CD4-positive, alpha-beta T cell (primary cell): ENCODE data around the gene GRIN3B. TPM values are rescaled to one million over a fixed set of nuclear protein-coding genes. Genes with fewer than 3 reads are reported as not detected.

Experiments
- ATAC-seq: fragments of 200-7000 bp; cut with Tn5 transposase; one replicate; pipeline ENCODE4 v1.10.0; 2022; ENCODE audit warnings: mild to moderate bottlenecking; ENCODE audit not compliant: poor library complexity
- CTCF ChIA-PET: fragments of 350-600 bp; sonication (Branson Sonifier 250); formaldehyde crosslinking; loops from one replicate; lab custom pipeline; 2021; ENCODE audit warnings: antibody characterized with exemption, inconsistent platforms; lab: Charles Lee
- POLR2A ChIA-PET: fragments of 350-600 bp; sonication (Branson Sonifier 250); formaldehyde crosslinking; loops from one replicate; lab custom pipeline; 2021; ENCODE audit warnings: antibody characterized with exemption, inconsistent platforms; lab: Charles Lee
- DNase-seq, 14 experiments: peaks; one replicate each; pipeline ENCODE4 v3.0.0-alpha.2; 2013 to 2020; ENCODE audit warnings: mixed read lengths in 2 of 14
- H3K27ac ChIP-seq, 2 donors: one replicate each; pipeline versions ENCODE4 v1.5.1 to v1.7.0; 2013; ENCODE audit warnings: low read length in 2 of 2, low read depth in 1 of 2, mild to moderate bottlenecking in 1 of 2
- H3K27me3 ChIP-seq, 2 experiments: 1 replicate in 1 of 2; 2 replicates in 1 of 2; pipeline versions ENCODE4 v1.6.1 to v1.7.0; 2013; ENCODE audit warnings: low read length in 2 of 2, control low read depth in 1 of 2, mild to moderate bottlenecking in 1 of 2, moderate library complexity in 1 of 2; ENCODE audit not compliant: insufficient read depth in 2 of 2, control insufficient read depth in 1 of 2
- H3K36me3 ChIP-seq: one replicate; pipeline ENCODE4 v1.6.1; 2013; ENCODE audit warnings: low read length, control low read depth; ENCODE audit not compliant: insufficient read depth
- H3K4me1 ChIP-seq: one replicate; pipeline ENCODE4 v1.6.1; 2013; ENCODE audit warnings: low read length, control low read depth; ENCODE audit not compliant: insufficient read depth
- H3K4me3 ChIP-seq: one replicate; pipeline ENCODE4 v1.5.1; 2013; ENCODE audit warnings: mild to moderate bottlenecking, low read length, moderate library complexity
- H3K9me3 ChIP-seq, 2 experiments: 1 replicate in 1 of 2; 2 replicates in 1 of 2; pipeline versions ENCODE4 v1.6.1 to v1.7.0; 2013; ENCODE audit warnings: low read length in 2 of 2, mild to moderate bottlenecking in 2 of 2, control low read depth in 1 of 2, moderate library complexity in 1 of 2; ENCODE audit not compliant: control insufficient read depth in 1 of 2, insufficient read depth in 1 of 2
- H3K27ac Mint-ChIP-seq: one replicate; pipeline ENCODE4 v1.8.0; 2020; ENCODE audit warnings: mixed read lengths
- H3K27me3 Mint-ChIP-seq: one replicate; pipeline ENCODE4 v1.8.0; 2021; ENCODE audit warnings: mixed read lengths
- H3K36me3 Mint-ChIP-seq: one replicate; pipeline ENCODE4 v1.8.0; 2021; ENCODE audit warnings: low read depth, mixed read lengths
- H3K4me1 Mint-ChIP-seq: one replicate; pipeline ENCODE4 v1.8.0; 2021; ENCODE audit warnings: low read depth, mixed read lengths
- H3K4me3 Mint-ChIP-seq: one replicate; pipeline ENCODE4 v1.8.0; 2020; ENCODE audit warnings: mild to moderate bottlenecking, mixed read lengths
- H3K9me3 Mint-ChIP-seq: one replicate; pipeline ENCODE4 v1.8.0; 2020; ENCODE audit warnings: mixed read lengths
- intact Hi-C, 2 experiments: fragments of 100-400 bp; cut with DNase I in 1 of 2; cut with micrococcal nuclease in 1 of 2; formaldehyde crosslinking; loops; one replicate each; pipeline versions ENCODE4 v1.15.1 to v1.9.0; 2023 to 2025; cut with DNase I, micrococcal nuclease
- total RNA-seq, 174 experiments: library from RNA in 2 of 174; stranded (reverse) in 2 of 174; gene quantifications; one replicate each; pipeline ENCODE4 v1.2.3 and lab custom pipeline; 2021 to 2026
- TF ChIP-seq, protein P1 (sequence below): fragments of 200-600 bp; IDR thresholded peaks from one replicate; pipeline ENCODE4 v1.8.0; 2022; ENCODE audit warnings: antibody characterized with exemption, mild to moderate bottlenecking

Gene GRIN3B
- total RNA-seq, 2 experiments from 2014 or later: 0.17 to 0.22 TPM

DNA sequence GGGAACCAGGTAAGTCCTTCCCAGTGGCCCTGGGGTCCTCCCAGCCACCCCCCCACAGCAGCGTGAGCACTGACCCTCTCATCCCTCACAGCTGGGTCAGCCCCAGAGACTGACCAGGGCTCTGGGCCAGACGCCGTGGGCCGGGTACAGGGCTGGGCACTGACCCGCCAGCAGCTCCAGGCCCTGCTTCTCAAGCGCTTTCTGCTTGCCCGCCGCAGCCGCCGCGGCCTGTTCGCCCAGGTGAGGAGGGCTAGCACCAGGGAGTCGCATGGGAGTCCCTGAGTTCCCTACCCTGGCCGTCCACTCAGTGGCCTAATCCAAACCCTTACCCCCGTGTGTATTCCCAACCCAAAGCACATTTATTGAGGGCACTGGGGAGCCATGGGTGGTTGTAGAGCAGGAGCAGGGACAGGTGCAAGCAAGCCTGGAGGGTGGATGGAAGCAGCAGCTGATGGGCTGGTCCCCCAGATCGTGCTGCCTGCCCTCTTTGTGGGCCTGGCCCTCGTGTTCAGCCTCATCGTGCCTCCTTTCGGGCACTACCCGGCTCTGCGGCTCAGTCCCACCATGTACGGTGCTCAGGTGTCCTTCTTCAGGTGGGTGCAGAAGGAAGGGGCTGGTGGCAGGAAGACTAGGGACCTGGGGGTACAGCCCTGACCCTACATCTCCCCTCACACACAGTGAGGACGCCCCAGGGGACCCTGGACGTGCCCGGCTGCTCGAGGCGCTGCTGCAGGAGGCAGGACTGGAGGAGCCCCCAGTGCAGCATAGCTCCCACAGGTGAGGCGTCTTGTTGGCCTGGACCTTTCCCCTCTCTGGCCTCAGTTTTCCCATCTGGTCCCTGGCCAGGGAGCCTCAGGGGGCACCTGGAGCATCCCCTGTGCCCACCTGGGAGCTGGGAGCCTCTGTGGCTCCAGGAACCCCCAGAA lies 54.1 kb downstream of the GRIN3B start:
- CTCF ChIA-PET: interaction anchor here (0.7 to 1.6 kb wide), 2 partner anchors 10 to 202 kb away, joined by 4 to 6 read pairs; no protein-coding TSS in a partner anchor
- ATAC-seq (no peak), DNase-seq (no peak)
- H3K4me3 ChIP-seq: no peak overlapping the region
- H3K27ac Mint-ChIP-seq: no peak overlapping the region
- peaks cover 66% of the 10 kb centered on the region for H3K36me3 Mint-ChIP-seq
- H3K4me1 Mint-ChIP-seq: peaks cover 32% of the 10 kb centered on the region
- intact Hi-C loops: no loop called here
- H3K9me3 Mint-ChIP-seq: no peaks in the 10 kb centered on the region
- H3K4me3 Mint-ChIP-seq: no peak overlapping the region
- H3K27me3 Mint-ChIP-seq: no peaks in the 10 kb centered on the region
- TF ChIP-seq, protein P1, sequence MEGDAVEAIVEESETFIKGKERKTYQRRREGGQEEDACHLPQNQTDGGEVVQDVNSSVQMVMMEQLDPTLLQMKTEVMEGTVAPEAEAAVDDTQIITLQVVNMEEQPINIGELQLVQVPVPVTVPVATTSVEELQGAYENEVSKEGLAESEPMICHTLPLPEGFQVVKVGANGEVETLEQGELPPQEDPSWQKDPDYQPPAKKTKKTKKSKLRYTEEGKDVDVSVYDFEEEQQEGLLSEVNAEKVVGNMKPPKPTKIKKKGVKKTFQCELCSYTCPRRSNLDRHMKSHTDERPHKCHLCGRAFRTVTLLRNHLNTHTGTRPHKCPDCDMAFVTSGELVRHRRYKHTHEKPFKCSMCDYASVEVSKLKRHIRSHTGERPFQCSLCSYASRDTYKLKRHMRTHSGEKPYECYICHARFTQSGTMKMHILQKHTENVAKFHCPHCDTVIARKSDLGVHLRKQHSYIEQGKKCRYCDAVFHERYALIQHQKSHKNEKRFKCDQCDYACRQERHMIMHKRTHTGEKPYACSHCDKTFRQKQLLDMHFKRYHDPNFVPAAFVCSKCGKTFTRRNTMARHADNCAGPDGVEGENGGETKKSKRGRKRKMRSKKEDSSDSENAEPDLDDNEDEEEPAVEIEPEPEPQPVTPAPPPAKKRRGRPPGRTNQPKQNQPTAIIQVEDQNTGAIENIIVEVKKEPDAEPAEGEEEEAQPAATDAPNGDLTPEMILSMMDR: no peak
- H3K4me1 ChIP-seq: peaks cover 34% of the 10 kb centered on the region
- no peak overlapping the region for H3K27ac ChIP-seq
- POLR2A ChIA-PET: interaction anchor here (0.6 to 6.1 kb wide), 6 partner anchors 13 to 192 kb away, joined by 3 to 48 read pairs (median 4); partner anchors contain the start of gene ARHGAP45
- H3K36me3 ChIP-seq: peaks cover 37% of the 10 kb centered on the region
- H3K27me3 ChIP-seq: no peaks in the 10 kb centered on the region
- peaks cover 6 to 17% of the 10 kb centered on the region in 2 experiments for H3K9me3 ChIP-seq

- Histone ChIP-seq H3K4me3 (no peak overlapping the region), H3K9me3 (peaks cover 6 to 17% of the 10 kb centered on the region in 2 experiments), H3K4me1 (peaks cover 34% of the 10 kb centered on the region), H3K27ac (no peak overlapping the region), H3K36me3 (peaks cover 37% of the 10 kb centered on the region), H3K27me3 (no peaks in the 10 kb centered on the region)
- DNase-seq (no peak), ATAC-seq (no peak)
- ChIA-PET CTCF (interaction anchor here (0.7 to 1.6 kb wide), 2 partner anchors 10 to 202 kb away, joined by 4 to 6 read pairs; no protein-coding TSS in a partner anchor), POLR2A (interaction anchor here (1.7 to 6.1 kb wide), 3 partner anchors 12 to 31 kb away, joined by 6 to 48 read pairs (median 10); partner anchors contain the start of gene ARHGAP45)
- no peak overlapping the region for H3K4me3 Mint-ChIP-seq
- peaks cover 32% of the 10 kb centered on the region for H3K4me1 Mint-ChIP-seq
- H3K36me3 Mint-ChIP-seq: peaks cover 72% of the 10 kb centered on the region
- H3K27me3 Mint-ChIP-seq: no peaks in the 10 kb centered on the region
- intact Hi-C loops: no loop called here
- H3K27ac Mint-ChIP-seq: no peak overlapping the region
- H3K9me3 Mint-ChIP-seq: no peaks in the 10 kb centered on the region
- TF ChIP-seq, protein P1: no peak
Observed at GRCh38 chr19:1055028-1055425, 54.8 kb downstream of the GRIN3B start.

DNA sequence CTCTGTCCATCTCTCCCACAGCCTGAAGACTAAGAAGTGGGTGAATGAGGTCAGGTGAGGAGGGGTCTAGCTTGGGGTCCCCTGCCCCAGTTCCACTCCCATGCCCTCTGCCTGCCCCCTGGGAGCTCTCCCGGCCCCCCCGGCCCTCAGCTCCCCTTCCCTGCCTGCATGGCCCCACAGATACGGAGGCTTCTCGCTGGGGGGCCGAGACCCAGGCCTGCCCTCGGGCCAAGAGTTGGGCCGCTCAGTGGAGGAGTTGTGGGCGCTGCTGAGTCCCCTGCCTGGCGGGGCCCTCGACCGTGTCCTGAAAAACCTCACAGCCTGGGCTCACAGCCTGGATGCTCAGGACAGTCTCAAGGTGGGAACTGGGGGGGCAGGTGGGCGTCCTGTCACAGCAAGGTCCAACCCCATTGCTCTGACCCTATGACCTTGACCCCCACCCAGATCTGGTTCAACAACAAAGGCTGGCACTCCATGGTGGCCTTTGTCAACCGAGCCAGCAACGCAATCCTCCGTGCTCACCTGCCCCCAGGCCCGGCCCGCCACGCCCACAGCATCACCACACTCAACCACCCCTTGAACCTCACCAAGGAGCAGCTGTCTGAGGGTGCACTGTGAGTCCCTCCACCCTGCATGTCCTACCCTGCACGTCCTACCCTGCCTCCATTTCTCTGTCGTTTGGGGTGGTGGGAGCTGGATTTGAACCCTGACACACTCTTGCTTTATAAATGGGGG lies 55.8 kb downstream of the GRIN3B start:
- peaks cover 68% of the 10 kb centered on the region for H3K36me3 Mint-ChIP-seq
- no peaks in the 10 kb centered on the region for H3K9me3 Mint-ChIP-seq
- H3K4me1 ChIP-seq: peaks cover 34% of the 10 kb centered on the region
- H3K27me3 ChIP-seq: no peaks in the 10 kb centered on the region
- TF ChIP-seq, protein P1: no peak
- H3K4me1 Mint-ChIP-seq: peaks cover 32% of the 10 kb centered on the region
- peaks cover 6 to 17% of the 10 kb centered on the region in 2 experiments for H3K9me3 ChIP-seq
- H3K4me3 ChIP-seq: no peak overlapping the region
- intact Hi-C loops: no loop called here
- CTCF ChIA-PET: no interaction called here
- peaks cover 36% of the 10 kb centered on the region for H3K36me3 ChIP-seq
- H3K4me3 Mint-ChIP-seq: no peak overlapping the region
- no peak overlapping the region for H3K27ac Mint-ChIP-seq
- H3K27me3 Mint-ChIP-seq: no peaks in the 10 kb centered on the region
- POLR2A ChIA-PET: interaction anchor here (2.6 to 6.1 kb wide), 3 partner anchors 11 to 31 kb away, joined by 10 to 53 read pairs (median 48); partner anchors contain the start of gene ARHGAP45
- no peak overlapping the region for H3K27ac ChIP-seq
- ATAC-seq: no peak
- DNase-seq: no peak
